Activated CD4-positive, alpha-beta T cell treated with anti-CD3 and anti-CD28 coated beads for 48 hours (primary cell): Measurements from ENCODE around the gene SYNE2.
"Not testable (repeated sequence)": the region's sequence is repeated elsewhere in the genome, so short reads cannot be mapped to it uniquely, and the experiment has no call there.

Experiments
- DNase-seq: peaks from one replicate; pipeline ENCODE4 v3.0.0-alpha.2; 2020

SYNE2 gene

GRCh38 chr14:64038841-64039542, 186.2 kb downstream of the SYNE2 start:
- no peak for DNase-seq

DNA sequence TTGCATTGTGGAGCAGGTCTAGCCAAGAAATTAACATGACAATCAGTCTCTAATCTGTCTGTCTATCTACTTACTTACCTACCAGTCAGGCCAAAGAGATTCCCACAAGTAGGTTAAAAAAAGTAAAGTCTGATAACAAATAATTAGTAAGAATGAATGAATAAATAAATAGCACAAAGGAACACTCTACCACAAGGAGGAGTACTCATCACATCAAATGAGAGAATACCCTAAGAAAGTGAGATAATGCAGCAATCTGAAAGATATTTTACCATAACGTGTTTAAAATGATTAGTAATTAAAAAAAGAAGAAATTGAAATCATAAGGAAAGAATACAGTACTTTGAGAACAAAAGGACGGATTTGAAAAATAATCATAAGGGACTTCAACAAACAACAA, 187.2 kb downstream of the SYNE2 start:
- DNase-seq: no peak

GRCh38 chr14:64043296-64043695, 190.5 kb downstream of the SYNE2 start:
- not testable (repeated sequence) for DNase-seq

- DNase-seq: no peak
Observed at GRCh38 chr14:64045091-64045490, 192.3 kb downstream of the SYNE2 start.

DNA sequence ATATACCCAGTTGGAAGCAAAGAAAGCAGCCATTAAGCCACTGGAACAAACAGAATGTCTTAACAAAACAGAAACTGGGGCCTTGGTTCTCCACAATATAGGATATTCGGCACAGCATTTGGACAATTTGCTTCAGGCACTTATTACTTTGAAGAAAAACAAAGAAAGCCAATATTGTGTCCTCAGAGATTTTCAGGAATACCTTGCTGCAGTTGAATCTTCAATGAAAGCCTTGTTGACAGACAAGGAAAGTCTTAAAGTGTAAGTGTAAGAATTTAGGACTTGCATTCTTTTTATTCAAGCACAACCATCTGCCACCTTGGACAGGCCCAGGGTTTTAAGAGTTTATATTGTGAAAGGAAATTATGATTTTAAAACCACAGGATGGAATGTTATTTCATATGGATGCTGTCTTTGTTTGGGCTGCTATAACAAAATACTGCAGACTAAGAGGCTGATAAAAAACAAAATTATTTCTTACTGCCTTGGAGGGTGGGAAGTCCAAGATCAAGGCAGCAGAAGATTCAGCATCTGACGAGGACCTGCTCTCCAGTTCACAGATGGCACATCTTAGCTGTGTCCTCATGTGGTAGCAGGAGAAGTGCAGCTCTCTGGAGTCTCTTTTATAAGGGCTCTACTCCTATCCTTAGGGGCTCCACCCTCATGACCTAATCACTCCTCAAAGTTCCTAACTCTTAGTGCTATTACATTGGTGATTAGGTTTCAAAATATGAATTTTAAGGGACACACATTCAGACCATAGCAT, 197.0 kb downstream of the SYNE2 start:
- no peak for DNase-seq

- DNase-seq: no peak
Observed at GRCh38 chr14:64053694-64054669, 201.2 kb downstream of the SYNE2 start.

DNA sequence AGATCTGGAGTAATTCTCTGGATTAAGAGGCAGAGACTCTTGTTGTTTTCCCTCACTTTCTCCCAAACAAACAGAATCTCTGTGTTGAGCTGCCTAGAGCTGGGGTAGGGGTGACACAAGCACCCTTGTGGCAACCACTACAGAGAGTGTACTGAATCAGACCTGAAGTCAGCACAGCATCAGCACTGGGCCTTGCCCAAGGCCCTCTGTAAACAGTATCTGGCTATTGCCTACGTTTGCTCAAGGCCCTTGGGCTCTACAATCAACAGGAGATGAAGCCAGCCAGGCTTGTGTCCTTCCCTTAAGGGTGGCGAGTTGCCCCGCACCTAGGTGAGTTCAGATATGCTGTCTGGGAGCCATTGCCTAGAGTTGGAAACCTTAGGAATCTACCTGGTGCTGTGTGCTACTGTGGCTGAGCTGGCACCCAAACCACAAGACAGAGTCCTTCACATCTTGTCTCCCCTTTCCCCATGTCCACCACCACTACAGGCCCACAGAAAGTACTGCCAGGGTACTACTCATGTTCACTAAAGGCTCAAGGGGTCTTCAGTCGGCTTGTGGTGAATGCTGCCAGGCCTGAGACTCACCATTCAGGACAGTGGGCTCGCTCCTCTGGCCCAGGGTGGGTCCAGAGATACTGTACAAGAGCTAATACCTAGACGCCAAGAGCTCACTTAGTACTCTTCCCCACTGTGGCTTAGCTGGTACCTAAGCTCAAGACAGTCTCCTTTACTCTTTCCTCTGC, 206.8 kb downstream of the SYNE2 start:
- no peak for DNase-seq

DNA sequence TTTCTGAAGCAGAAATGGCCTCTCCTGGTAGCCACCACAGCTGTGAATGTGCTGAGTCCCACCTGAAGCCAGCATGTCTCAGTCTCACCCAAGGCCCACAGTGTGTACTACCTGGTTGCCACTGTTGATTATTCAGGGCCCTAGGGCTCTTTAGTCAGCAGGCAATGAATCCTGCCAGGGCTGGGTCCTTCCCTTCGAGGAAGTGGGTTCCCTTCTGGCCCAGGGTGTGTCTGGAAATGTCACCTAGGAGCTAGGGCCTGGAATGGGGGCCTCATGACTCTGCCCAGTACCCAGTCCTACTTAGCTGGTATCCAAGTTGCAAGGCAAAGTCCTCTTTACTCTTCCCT, 207.4 kb downstream of the SYNE2 start:
- DNase-seq: no peak

DNA sequence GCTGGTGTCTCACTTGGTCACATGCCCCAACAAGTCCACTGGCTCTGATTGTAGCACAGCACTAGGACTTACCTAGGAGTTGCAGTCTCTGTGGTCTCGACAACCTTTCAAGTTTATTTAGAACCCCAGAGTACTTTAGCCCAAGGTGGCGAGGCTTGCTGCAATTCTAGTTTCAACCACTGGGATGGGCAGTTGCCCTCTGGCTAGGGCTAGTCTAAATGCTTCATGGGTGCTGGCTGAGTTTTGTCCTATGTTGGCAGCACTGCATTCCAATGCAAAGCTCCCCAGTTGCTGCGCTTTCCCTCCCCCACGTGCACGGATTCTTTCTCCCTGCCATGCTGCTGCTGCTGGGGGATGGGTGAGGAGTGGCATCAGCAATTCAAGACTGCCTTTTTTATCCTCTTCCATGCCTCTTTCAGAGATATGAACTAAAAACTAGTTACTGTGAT, 207.9 kb downstream of the SYNE2 start:
- peak; percentile 36 for DNase-seq

DNA sequence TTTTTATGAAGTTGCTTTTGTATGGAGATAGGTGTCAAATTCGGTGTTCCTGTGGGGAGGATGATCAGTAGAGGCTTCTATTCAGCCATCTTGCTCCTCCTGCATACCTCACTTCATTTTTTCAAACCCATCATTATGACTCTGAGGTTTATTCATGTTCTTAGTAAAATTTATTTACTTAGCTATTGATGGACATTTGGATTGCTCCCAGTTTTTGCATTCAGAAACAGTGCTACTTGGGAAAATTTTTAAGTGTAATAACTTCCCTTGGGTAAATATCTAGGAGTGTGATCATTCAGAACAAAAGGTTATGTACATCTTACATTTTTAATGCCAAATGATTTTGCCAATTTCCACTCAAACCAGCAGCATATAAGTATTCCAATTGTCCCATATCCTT, 208.3 kb downstream of the SYNE2 start:
- DNase-seq: no peak

- no peak for DNase-seq
Observed at GRCh38 chr14:64061706-64062105, 208.9 kb downstream of the SYNE2 start.

DNA sequence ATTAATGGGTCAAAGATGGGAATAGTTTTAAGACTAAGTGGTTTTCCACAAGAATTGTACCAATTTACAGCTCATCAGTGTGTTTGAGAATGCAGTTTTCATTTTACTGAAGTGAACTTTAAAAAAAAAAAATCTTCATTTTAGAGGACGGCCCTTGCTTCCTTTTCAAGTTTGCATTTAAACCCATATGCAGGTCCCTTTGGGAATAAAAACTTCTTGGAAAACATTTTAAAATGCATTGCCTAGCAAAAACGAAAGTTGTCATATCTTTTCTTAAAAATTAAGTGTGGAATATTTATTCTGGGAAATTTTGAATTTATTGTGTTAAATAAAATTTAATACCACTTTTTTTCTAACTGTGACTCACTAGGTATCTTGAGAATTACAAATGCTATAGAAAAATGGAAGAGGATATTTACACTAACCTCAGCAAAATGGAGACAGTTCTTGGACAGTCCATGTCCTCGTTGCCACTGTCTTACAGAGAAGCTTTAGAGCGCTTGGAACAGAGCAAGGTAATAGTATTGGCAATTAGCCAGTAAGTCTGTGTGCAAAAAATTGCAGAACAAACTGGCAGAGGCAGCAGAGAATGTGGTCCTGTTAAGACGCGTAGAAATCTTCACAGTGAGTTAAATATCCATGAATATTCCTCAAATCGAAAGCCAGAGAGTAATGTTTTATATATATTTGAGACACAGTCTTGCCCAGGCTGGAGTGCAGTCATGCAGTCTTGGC, 209.7 kb downstream of the SYNE2 start:
- no peak for DNase-seq

- DNase-seq: no peak
Observed at GRCh38 chr14:64064447-64064846, 211.6 kb downstream of the SYNE2 start.

- no peak for DNase-seq
Observed at GRCh38 chr14:64069634-64070359, 217.0 kb downstream of the SYNE2 start.

- no peak for DNase-seq
Observed at GRCh38 chr14:64074961-64075612, 222.3 kb downstream of the SYNE2 start.

DNA sequence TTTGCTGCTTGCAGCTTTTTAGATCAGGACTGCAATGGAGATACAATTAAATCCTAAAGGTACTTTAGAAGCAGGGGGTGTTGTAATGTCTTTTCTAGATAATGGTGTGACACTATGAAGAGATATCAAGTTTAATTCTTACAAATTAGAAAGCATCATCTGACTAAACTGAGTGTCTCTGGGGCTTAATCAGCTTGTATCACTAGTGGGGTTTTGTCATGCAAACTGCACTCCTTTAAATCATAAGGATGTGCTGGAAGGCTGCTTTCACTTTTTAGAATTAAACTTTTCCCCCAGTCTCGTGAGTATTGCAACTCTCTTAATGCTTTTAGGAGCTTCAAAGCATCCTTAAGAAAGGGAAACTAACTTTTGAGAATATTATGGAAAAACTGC, 222.8 kb downstream of the SYNE2 start:
- DNase-seq: no peak

GRCh38 chr14:64080452-64080851, 227.6 kb downstream of the SYNE2 start:
- DNase-seq: no peak

- DNase-seq: no peak
Observed at GRCh38 chr14:64081174-64081746, 228.5 kb downstream of the SYNE2 start.

GRCh38 chr14:64082837-64083236, 230.0 kb downstream of the SYNE2 start:
- no peak for DNase-seq

GRCh38 chr14:64088647-64088964, 235.8 kb downstream of the SYNE2 start:
- no peak for DNase-seq
